ENCODE results near the gene PGRMC2. TPM values are rescaled to one million over a fixed set of nuclear protein-coding genes. Genes with fewer than 3 reads are reported as not detected.
"Not testable (repeated sequence)": the region's sequence is repeated elsewhere in the genome, so short reads cannot be mapped to it uniquely, and the experiment has no call there.

The PGRMC2 gene
- total RNA-seq, 1 experiment from 2014 or later: 20.3 TPM

DNA sequence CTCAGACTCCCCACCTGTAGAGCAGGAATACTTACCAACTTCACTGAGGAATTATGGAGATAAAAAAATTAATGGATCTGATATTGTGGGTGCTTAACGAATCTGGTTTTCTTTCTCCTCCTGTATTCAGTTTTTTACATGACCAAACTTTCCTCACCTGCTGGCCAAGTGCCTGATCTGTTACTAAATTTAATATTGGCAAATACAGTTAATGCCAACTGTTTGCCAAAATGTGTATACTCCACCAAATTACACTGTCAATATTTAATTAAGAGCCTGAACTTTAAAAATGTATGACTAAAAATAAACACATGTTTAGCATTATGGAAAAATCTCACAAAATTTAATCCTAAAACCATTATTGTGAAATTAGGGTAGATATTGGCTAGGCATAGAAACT, 3.3 kb downstream of the PGRMC2 start:
- no peak for DNase-seq (ENCODE audit: low read depth, low spot score)
- in situ Hi-C loops (cut with HindIII; ENCODE audit: low pct_unique_long_range_greater_than_20kb, low sequenced_read_pairs): no loop called here

DNA sequence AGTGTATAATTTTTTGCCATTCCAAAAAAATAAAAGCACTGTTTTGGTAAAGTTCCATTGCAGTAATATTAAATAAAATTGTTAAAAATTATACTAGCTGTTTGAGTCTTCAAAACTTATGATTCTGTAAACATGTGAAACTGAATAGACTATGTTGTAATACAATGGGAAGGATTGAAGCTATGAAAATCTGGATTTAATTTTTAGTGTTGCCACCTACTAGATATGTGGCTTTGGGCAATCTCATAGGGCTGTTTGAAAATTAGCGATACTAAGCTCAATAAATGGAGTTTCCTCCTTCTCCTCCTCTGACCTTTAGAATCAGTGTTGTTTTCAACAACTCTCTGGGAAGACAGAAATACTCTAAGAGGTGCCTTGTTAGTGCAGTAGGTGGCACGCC, 4.5 kb downstream of the PGRMC2 start:
- in situ Hi-C loops (cut with HindIII; ENCODE audit: low pct_unique_long_range_greater_than_20kb, low sequenced_read_pairs): no loop called here
- DNase-seq (ENCODE audit: low read depth, low spot score): no peak

DNA sequence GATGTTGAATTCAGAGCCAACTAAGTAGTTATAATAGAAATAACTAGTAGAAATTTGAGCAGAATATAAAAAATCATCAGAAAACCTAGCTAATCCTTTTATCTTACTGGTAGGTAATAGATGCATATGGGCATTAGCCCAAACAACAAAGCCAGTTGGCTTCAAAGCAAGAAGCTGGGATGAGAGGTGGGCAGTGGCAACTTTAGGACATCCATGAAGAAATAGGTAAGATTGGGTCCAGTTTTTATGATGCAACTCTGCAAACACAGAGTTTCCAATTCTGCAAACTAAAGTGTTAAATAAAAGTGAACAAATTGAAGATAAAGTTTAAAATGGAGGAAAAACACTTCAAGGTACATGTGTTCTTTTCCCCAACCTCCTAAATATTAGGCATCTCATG, 5.1 kb downstream of the PGRMC2 start:
- DNase-seq (ENCODE audit: low read depth, low spot score): no peak
- in situ Hi-C loops (cut with HindIII; ENCODE audit: low pct_unique_long_range_greater_than_20kb, low sequenced_read_pairs): no loop called here

GRCh38 chr4:128281354-128281753, 6.3 kb downstream of the PGRMC2 start:
- DNase-seq (ENCODE audit: low read depth, low spot score): no peak
- in situ Hi-C loops (cut with HindIII; ENCODE audit: low pct_unique_long_range_greater_than_20kb, low sequenced_read_pairs): no loop called here

DNA sequence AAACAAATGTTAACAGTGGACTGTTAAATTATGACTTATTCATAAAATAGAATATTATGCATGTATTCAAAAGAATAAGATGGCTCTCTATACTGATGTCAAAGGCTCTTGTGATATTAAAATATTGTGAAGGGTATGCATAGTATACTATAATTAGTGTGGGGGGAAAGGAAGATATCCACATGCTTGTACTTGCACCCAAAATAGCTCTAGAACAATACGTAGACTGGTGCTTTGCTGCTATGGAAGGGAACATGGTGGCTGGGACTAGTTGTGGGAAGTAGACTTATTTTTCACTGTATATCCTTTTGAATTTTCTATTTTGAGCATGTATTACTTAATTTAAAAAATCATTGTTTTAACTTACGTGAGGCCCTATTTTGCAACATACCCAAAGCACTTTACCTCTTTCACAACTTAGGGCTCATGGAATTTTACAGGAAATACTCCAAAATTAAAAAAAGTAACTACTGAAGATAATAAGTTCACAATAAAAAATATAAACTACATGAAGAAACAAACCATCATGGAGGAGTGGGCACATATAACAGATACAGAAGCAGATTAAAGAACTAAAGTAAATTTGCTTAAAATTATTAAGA, 7.9 kb downstream of the PGRMC2 start:
- in situ Hi-C loops (cut with HindIII; ENCODE audit: low pct_unique_long_range_greater_than_20kb, low sequenced_read_pairs): no loop called here
- no peak for DNase-seq (ENCODE audit: low read depth, low spot score)

DNA sequence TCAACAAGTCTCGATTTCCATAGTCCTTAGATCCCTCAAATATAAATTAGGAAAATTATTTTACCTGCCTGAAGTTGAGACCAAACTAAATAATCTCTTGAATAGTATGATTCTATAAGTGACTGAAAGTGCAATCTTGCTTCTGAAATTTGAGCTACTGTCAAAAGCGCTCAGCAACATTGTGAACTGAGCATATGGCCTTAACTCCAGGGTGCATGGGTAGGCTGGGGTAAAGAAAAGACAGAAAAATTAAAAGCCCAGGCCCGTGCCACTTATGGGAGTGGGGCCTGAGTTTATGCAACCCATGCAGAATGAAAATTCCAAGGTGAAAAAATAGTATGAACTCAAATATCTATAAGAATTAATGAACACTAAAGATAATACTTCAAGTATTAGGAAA, 9.8 kb downstream of the PGRMC2 start:
- in situ Hi-C loops (cut with HindIII; ENCODE audit: low pct_unique_long_range_greater_than_20kb, low sequenced_read_pairs): no loop called here
- DNase-seq (ENCODE audit: low read depth, low spot score): no peak

GRCh38 chr4:128275346-128275745, 12.3 kb downstream of the PGRMC2 start:
- no peak for DNase-seq (ENCODE audit: low read depth, low spot score)
- in situ Hi-C loops (cut with HindIII; ENCODE audit: low pct_unique_long_range_greater_than_20kb, low sequenced_read_pairs): no loop called here

DNA sequence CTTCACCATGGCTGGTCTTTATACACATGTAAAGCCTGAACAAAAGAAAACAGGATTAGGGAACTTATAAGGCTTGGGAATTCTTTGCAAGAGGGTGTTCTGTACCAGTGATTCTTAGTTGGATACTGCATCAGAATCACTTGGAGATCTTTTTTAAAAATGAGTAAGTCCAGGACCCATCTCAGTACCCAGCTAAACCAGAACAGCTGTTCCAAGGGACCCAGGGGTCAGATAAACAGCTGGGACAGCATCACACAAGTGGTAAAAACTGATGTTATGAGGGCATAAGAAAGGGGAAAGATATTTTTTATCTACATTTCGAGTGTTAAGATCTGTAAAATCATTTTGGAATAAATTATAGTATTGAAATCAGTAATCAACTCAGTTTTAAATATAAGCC, 16.1 kb downstream of the PGRMC2 start:
- in situ Hi-C loops (cut with HindIII; ENCODE audit: low pct_unique_long_range_greater_than_20kb, low sequenced_read_pairs): no loop called here

GRCh38 chr4:128268970-128269369, 18.6 kb downstream of the PGRMC2 start:
- no peak for DNase-seq (ENCODE audit: low read depth, low spot score)
- in situ Hi-C loops (cut with HindIII; ENCODE audit: low pct_unique_long_range_greater_than_20kb, low sequenced_read_pairs): no loop called here

More for the DNA sequence above, 16.1 kb downstream of the PGRMC2 start:
- DNase-seq (ENCODE audit: low read depth, low spot score): no peak

DNA sequence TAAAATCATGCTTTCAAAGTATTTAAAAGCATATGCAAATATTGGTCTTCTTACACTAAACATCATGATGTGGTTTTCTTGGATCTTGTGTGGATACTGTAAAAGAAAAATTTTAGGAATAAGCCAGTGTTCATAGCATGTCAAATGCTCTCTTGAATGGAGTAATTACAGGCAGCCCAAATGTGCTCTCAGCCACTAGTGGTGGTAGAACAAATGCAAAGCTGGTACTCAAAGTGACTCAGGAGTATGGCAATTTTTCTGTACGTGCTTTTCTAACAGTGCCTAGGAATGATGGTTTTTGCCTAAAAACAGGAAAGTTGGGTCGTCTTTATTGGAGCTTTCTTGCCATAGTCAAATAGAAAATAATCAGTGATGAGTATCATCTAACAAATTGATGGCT, 19.9 kb downstream of the PGRMC2 start:
- in situ Hi-C loops (cut with HindIII; ENCODE audit: low pct_unique_long_range_greater_than_20kb, low sequenced_read_pairs): no loop called here
- DNase-seq (ENCODE audit: low read depth, low spot score): no peak

DNA sequence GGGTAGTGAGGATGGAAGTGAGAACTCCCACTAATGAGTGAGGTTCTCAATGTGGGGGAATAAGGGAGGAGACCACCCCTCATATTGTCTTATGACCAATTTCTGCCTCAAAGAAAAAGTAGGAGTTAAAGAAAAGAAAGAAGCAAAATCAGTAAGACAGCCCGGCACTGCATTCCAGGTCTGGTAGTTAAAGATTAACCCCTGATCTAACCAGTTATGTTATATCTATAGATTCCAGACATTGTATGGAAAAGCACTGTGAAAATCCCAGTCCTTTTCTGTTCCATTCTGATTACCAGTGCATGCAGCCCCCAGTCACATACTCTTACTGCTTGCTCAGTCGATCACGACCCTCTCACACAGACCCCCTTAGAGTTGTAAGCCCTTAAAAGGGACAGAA, 20.4 kb downstream of the PGRMC2 start:
- DNase-seq (ENCODE audit: low read depth, low spot score); in situ Hi-C loops (cut with HindIII; ENCODE audit: low pct_unique_long_range_greater_than_20kb, low sequenced_read_pairs): not testable (repeated sequence)

DNA sequence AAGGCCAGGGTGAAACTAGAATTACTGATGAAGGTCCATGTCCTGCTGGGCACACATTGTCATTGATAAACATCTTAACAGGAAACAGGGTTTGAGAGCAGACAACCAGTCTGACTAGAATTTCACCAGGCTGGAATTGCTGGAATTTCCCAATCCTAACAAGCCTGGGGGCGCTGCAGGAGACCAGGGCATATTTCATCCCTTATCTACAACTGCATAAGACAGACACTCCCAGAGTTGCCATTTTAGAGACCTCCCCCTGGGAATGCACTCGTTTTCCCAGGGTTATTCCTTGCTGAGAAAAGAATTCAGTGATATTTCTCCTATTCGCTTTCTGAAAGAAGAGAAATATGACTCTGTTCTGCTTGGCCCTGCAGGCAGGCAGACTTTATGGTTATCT, 22.1 kb downstream of the PGRMC2 start:
- in situ Hi-C loops (cut with HindIII; ENCODE audit: low pct_unique_long_range_greater_than_20kb, low sequenced_read_pairs); DNase-seq (ENCODE audit: low read depth, low spot score): not testable (repeated sequence)

DNA sequence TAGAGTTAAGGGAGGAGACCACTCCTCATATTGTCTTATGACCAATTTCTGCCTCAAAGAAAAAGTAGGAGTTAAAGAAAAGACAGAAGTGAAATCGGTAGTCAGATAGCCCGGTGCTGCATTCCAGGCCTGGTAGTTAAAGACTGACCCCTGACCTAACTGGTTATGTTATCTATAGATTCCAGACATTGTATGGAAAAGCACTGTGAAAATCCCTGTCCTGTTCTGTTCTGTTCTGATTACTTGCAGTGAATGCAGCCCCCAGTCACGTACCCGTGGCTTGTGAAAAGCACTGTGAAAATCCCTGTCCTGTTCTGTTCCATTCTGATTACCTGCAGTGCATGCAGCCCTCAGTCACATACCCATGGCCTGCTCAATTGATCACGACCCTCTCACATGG, 27.7 kb downstream of the PGRMC2 start:
- DNase-seq (ENCODE audit: low read depth, low spot score); in situ Hi-C loops (cut with HindIII; ENCODE audit: low pct_unique_long_range_greater_than_20kb, low sequenced_read_pairs): not testable (repeated sequence)

DNA sequence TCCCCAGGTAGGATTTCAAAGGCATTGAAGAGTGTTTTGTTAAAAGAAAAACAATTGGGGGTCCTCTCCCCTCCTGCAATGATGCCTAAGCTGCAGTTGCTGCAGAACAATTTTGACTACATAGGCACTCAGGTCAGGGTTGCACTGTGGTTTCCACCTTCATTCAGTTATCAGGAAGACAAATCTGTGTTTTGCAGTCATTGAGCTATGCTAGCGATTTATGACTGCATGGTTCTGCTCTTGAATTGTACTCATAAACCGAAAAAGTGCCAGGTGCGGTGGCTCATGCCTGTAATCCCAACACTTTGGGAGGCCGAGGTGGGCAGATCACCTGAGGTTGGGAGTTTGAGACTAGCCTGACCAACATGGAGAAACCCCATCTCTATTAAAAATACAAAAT, 29.4 kb downstream of the PGRMC2 start:
- DNase-seq (ENCODE audit: low read depth, low spot score); in situ Hi-C loops (cut with HindIII; ENCODE audit: low pct_unique_long_range_greater_than_20kb, low sequenced_read_pairs): not testable (repeated sequence)

- DNase-seq (ENCODE audit: low read depth, low spot score): no peak
- in situ Hi-C loops (cut with HindIII; ENCODE audit: low pct_unique_long_range_greater_than_20kb, low sequenced_read_pairs): no loop called here
Observed at GRCh38 chr4:128256539-128256938, 31.1 kb downstream of the PGRMC2 start.

DNA sequence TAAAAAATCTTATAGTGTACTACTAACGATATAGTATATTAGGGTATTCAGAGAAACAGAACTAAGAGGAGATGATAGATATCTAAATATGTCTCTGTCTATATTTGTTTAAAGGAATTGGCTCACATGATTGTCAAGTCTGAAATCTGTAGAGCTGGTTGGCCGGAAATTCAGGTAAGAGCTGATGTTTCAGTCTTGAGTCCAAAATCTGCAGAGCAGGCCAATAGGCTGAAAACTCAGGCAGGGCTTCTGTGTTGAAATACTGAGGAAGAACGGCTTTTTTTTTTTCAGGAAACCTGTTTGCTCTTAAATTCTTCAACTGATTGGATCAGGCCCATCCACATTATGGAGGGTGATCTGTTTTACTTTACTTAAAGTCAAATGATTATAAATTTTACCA, 31.7 kb downstream of the PGRMC2 start:
- no peak for DNase-seq (ENCODE audit: low read depth, low spot score)
- in situ Hi-C loops (cut with HindIII; ENCODE audit: low pct_unique_long_range_greater_than_20kb, low sequenced_read_pairs): no loop called here

GRCh38 chr4:128249787-128250668, 37.6 kb downstream of the PGRMC2 start:
- no peak for DNase-seq (ENCODE audit: low read depth, low spot score)
- in situ Hi-C loops (cut with HindIII; ENCODE audit: low pct_unique_long_range_greater_than_20kb, low sequenced_read_pairs): no loop called here

DNA sequence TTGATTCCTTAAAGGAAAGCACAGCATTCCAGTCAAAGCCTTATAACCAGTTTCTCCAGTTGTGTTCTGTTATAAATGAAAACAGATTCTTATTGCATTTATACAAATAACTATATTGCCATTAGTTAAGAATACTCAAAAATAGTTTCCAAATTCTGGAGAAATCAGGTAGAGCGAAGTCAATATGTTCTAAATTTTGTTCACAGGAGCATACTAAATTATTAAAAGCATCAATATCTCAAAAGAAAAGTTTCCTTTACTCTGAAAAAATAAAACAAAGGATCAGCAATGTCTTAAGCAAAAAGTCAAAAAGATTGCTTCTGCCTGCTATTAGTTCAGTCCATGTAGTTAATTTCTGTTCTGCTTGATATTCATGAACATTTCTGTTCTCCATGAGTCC, 39.7 kb downstream of the PGRMC2 start:
- DNase-seq (ENCODE audit: low read depth, low spot score): no peak
- in situ Hi-C loops (cut with HindIII; ENCODE audit: low pct_unique_long_range_greater_than_20kb, low sequenced_read_pairs): no loop called here

GRCh38 chr4:128245391-128245790, 42.2 kb downstream of the PGRMC2 start:
- in situ Hi-C loops (cut with HindIII; ENCODE audit: low pct_unique_long_range_greater_than_20kb, low sequenced_read_pairs); DNase-seq (ENCODE audit: low read depth, low spot score): not testable (repeated sequence)
